ENCODE data around the gene HOXB13.

GRCh38 chr17:48717367-48718226 lies 11.0 kb downstream of the HOXB13 start:
- no peak for TF ChIP-seq CTCF (IDR thresholded peaks at IDR 0.05)
- TF ChIP-seq POLR2A (IDR thresholded peaks at IDR 0.05), result no peak
